SH-SY5Y (cell line): ENCODE measurements around the gene CTDSPL.

Experiments used
- GATA2 ChIP-seq: IDR thresholded peaks from 2 replicates; pipeline ENCODE4 v1.6.1; 2011; ENCODE audit warnings: mild to moderate bottlenecking, low read depth, low read length
- GATA3 ChIP-seq: IDR thresholded peaks from 2 replicates; pipeline ENCODE4 v1.6.1; 2011; ENCODE audit warnings: low read depth, mild to moderate bottlenecking, low read length, moderate library complexity

GRCh38 chr3:38018296-38019266 lies 156.9 kb downstream of the CTDSPL start:
- no peak for TF ChIP-seq GATA3
- no peak for TF ChIP-seq GATA2
